B cell (primary cell): Measurements from ENCODE around the gene PLAC9. TPM values are rescaled to one million over a fixed set of nuclear protein-coding genes. Genes with fewer than 3 reads are reported as not detected.

Source experiments
- ATAC-seq: fragments of 200-7000 bp; cut with Tn5 transposase; one replicate; pipeline ENCODE4 v1.10.0; 2021; ENCODE audit warnings: low read depth, mild to moderate bottlenecking, moderate number of reproducible peaks, moderate library complexity
- CTCF ChIA-PET: fragments of 350-600 bp; sonication (Branson Sonifier 250); formaldehyde crosslinking; loops from one replicate; lab custom pipeline; 2021; ENCODE audit warnings: antibody characterized with exemption, inconsistent platforms; lab: Charles Lee
- POLR2A ChIA-PET: fragments of 350-600 bp; sonication (Branson Sonifier 250); formaldehyde crosslinking; loops from one replicate; lab custom pipeline; 2021; ENCODE audit warnings: antibody characterized with exemption; lab: Charles Lee
- DNase-seq: peaks from one replicate; pipeline ENCODE4 v3.0.0; 2013
- H2AFZ ChIP-seq: 2 replicates; pipeline ENCODE4 v1.6.1; 2012; ENCODE audit warnings: mild to moderate bottlenecking, low read depth, low read length; ENCODE audit not compliant: insufficient read depth, poor library complexity, severe bottlenecking
- H3K27ac ChIP-seq, 2 donors: 1 replicate in 1 of 2; 2 replicates in 1 of 2; pipeline ENCODE4 v1.5.1; 2012 to 2013; ENCODE audit warnings: low read length in 2 of 2, mild to moderate bottlenecking in 2 of 2, moderate library complexity in 1 of 2
- H3K27me3 ChIP-seq, 4 experiments: fragments of 200-600 bp in 1 of 4; sonication (generic) in 1 of 4; replicated peaks in 1 of 4; 1 replicate in 2 of 4; 2 replicates in 2 of 4; pipeline versions ENCODE4 v1.6.1 to v1.7.0; 2013 to 2016; ENCODE audit warnings: low read length in 3 of 4, mild to moderate bottlenecking in 2 of 4, mixed read lengths in 1 of 4, moderate library complexity in 1 of 4; ENCODE audit not compliant: insufficient read depth in 4 of 4, control insufficient read depth in 3 of 4; ENCODE audit errors: control extremely low read depth in 1 of 4
- H3K36me3 ChIP-seq, 2 experiments: replicated peaks in 1 of 2; 1 replicate in 1 of 2; 2 replicates in 1 of 2; pipeline versions ENCODE4 v1.6.1 to v1.7.1; 2013; ENCODE audit warnings: low read length in 1 of 2; ENCODE audit not compliant: insufficient read depth in 2 of 2, control insufficient read depth in 1 of 2; ENCODE audit errors: control extremely low read depth in 1 of 2, extremely low read depth in 1 of 2
- H3K4me1 ChIP-seq, 2 donors: fragments of 200-600 bp in 1 of 2; sonication (generic) in 1 of 2; 1 replicate in 1 of 2; 2 replicates in 1 of 2; pipeline versions ENCODE4 v1.5.1 to v1.6.1; 2013 to 2017; ENCODE audit warnings: low read length in 2 of 2; ENCODE audit not compliant: control insufficient read depth in 2 of 2, insufficient read depth in 2 of 2
- H3K4me2 ChIP-seq: replicated peaks from 2 replicates; pipeline ENCODE3; 2012; ENCODE audit warnings: mild to moderate bottlenecking, low read depth, low read length; ENCODE audit not compliant: poor library complexity, severe bottlenecking
- H3K4me3 ChIP-seq, 5 experiments: fragments of 200-600 bp in 1 of 5; sonication (generic) in 1 of 5; 1 replicate in 3 of 5; 2 replicates in 2 of 5; pipeline versions ENCODE4 v1.5.1 to v1.7.0; 2011 to 2016; ENCODE audit warnings: low read length in 4 of 5, mild to moderate bottlenecking in 4 of 5, low read depth in 2 of 5, control low read depth in 1 of 5, moderate library complexity in 1 of 5; ENCODE audit not compliant: insufficient read depth in 1 of 5; ENCODE audit errors: control extremely low read depth in 1 of 5, extremely low read depth in 1 of 5
- H3K79me2 ChIP-seq: fragments of 200-600 bp; sonication (generic); one replicate; pipeline ENCODE4 v1.6.0; 2016; ENCODE audit warnings: low read length; ENCODE audit not compliant: control insufficient read depth, insufficient read depth
- H3K9ac ChIP-seq: fragments of 200-600 bp; sonication (generic); 2 replicates; pipeline ENCODE4 v1.6.1; 2017; ENCODE audit warnings: mild to moderate bottlenecking, low read length, moderate library complexity
- H3K9me3 ChIP-seq, 3 donors: one replicate each; pipeline versions ENCODE4 v1.6.1 to v1.7.1; 2013; ENCODE audit warnings: low read length in 2 of 3; ENCODE audit not compliant: control insufficient read depth in 2 of 3, insufficient read depth in 1 of 3; ENCODE audit errors: control extremely low read depth in 1 of 3
- H4K20me1 ChIP-seq: 2 replicates; pipeline ENCODE4 v1.6.0; 2012; ENCODE audit warnings: mild to moderate bottlenecking, low read length; ENCODE audit not compliant: insufficient read depth, control insufficient read depth, poor library complexity, severe bottlenecking
- H3K27ac Mint-ChIP-seq: one replicate; pipeline ENCODE4 v1.8.0; 2021; ENCODE audit warnings: mixed read lengths
- H3K27me3 Mint-ChIP-seq: one replicate; pipeline ENCODE4 v1.8.0; 2021; ENCODE audit warnings: mixed read lengths
- H3K4me1 Mint-ChIP-seq: one replicate; pipeline ENCODE4 v1.8.0; 2021; ENCODE audit warnings: mixed read lengths
- H3K4me3 Mint-ChIP-seq: one replicate; pipeline ENCODE4 v1.8.0; 2021; ENCODE audit warnings: mixed read lengths
- H3K9me3 Mint-ChIP-seq: one replicate; pipeline ENCODE4 v1.8.0; 2022; ENCODE audit warnings: mixed read lengths; ENCODE audit not compliant: insufficient read depth
- EZH2 ChIP-seq: IDR thresholded peaks from 2 replicates; pipeline ENCODE4 v1.6.1; 2012; ENCODE audit warnings: borderline replicate concordance, low read depth, mild to moderate bottlenecking, moderate library complexity, low read length; ENCODE audit not compliant: insufficient read depth, poor library complexity, severe bottlenecking
- WGBS: methylation state at CpG from one replicate; pipeline ENCODE4 v1.1.5; 2013; ENCODE audit warnings: missing lambda C conversion rate; ENCODE audit not compliant: insufficient coverage; 5-methylcytosine and 5-hydroxymethylcytosine counted together
- intact Hi-C: fragments of 100-400 bp; cut with micrococcal nuclease; formaldehyde crosslinking; loops from one replicate; pipeline ENCODE4 v1.10.0; 2022
- polyA plus RNA-seq: library from polyadenylated mRNA; depleted of rRNA; stranded (reverse); fragments of >200 nt; gene quantifications from 2 replicates; pipeline ENCODE4 v1.2.3, GENCODE V29; 2012
- total RNA-seq, 2 donors: library from RNA; stranded (reverse); fragments of 120-200 nt in 1 of 2; gene quantifications; 1 replicate in 1 of 2; 2 replicates in 1 of 2; pipeline versions ENCODE4 v1.2.3 to v1.2.4, GENCODE V29; 2013 to 2022
- TF ChIP-seq, protein P1 (sequence below): fragments of 200-600 bp; IDR thresholded peaks from one replicate; pipeline ENCODE4 v1.8.0; 2022; ENCODE audit warnings: antibody characterized with exemption, mild to moderate bottlenecking

Gene PLAC9
- total and polyA plus RNA-seq, 2 donors (not counting 1 experiment from before 2014, with no cell fraction given), result not detected

DNA sequence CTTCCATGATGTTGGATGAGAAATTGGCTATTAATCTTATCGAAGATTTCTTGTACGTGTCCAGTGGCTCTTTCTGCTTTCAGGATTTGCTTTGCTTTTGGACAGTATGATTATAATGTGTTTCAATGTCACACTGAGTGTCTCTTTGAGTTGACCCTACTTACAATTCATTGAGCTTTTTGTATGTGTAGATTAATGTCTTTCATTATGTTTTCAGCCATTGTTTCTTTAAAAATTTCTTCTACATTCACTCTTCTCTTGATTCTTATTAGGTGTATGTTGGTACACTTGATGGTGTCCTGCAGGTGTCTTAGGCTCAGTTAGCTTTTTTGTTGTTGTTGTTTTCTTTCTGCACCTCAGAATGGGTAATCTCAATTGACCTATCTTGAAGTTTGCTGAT lies 16.6 kb downstream of the PLAC9 start:
- H3K4me3 Mint-ChIP-seq, result no peak overlapping the region
- no peak overlapping the region for H3K9ac ChIP-seq
- CTCF ChIA-PET, result interaction anchor here (1.9 to 6.4 kb wide), 2 partner anchors 73 to 91 kb away, joined by 4 to 47 read pairs; no protein-coding TSS in a partner anchor
- TF ChIP-seq, protein P1, sequence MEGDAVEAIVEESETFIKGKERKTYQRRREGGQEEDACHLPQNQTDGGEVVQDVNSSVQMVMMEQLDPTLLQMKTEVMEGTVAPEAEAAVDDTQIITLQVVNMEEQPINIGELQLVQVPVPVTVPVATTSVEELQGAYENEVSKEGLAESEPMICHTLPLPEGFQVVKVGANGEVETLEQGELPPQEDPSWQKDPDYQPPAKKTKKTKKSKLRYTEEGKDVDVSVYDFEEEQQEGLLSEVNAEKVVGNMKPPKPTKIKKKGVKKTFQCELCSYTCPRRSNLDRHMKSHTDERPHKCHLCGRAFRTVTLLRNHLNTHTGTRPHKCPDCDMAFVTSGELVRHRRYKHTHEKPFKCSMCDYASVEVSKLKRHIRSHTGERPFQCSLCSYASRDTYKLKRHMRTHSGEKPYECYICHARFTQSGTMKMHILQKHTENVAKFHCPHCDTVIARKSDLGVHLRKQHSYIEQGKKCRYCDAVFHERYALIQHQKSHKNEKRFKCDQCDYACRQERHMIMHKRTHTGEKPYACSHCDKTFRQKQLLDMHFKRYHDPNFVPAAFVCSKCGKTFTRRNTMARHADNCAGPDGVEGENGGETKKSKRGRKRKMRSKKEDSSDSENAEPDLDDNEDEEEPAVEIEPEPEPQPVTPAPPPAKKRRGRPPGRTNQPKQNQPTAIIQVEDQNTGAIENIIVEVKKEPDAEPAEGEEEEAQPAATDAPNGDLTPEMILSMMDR, result no peak
- no peak for TF ChIP-seq EZH2
- H3K4me2 ChIP-seq, result no peak overlapping the region
- WGBS, result no CpG with 5 or more reads among the region's 2 CpGs
- H3K4me1 ChIP-seq, result peaks cover 9 to 10% of the 10 kb centered on the region in 2 donors
- no peak overlapping the region for H3K27ac ChIP-seq
- no peak overlapping the region for H3K27ac Mint-ChIP-seq
- peaks cover 3 to 27% of the 10 kb centered on the region in 2 experiments for H3K36me3 ChIP-seq
- H3K4me3 ChIP-seq, result no peak overlapping the region
- DNase-seq (no peak), ATAC-seq (no peak)
- H3K4me1 Mint-ChIP-seq, result peaks cover 16% of the 10 kb centered on the region
- H2AFZ ChIP-seq, result no peak overlapping the region
- no peaks in the 10 kb centered on the region for H3K9me3 Mint-ChIP-seq
- POLR2A ChIA-PET, result no interaction called here
- H4K20me1 ChIP-seq, result no peaks in the 10 kb centered on the region
- H3K9me3 ChIP-seq, result peaks cover 0 to 4% (median 0%) of the 10 kb centered on the region in 3 donors
- no peaks in the 10 kb centered on the region for H3K27me3 ChIP-seq
- no peaks in the 10 kb centered on the region for H3K79me2 ChIP-seq
- intact Hi-C loops, result no loop called here
- no peaks in the 10 kb centered on the region for H3K27me3 Mint-ChIP-seq

DNA sequence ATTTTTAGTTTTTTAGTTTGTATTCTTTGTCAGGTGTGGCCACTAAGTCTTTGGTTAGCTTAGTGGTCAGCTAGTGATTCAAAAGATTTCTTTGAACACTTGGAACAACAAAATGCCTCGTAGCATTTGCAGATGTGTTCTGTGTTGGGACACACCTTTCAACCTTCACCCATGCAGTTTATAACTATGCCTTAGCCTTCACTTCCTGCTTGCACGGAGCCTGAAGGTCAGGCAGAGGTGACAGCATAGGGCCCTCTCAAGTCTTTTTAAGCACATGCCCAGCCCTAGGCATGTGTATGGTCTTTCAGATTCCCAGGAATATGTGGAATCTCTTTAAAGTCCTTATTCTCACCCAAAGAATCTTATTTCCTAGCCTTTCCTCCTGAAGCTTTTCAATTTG lies 17.6 kb downstream of the PLAC9 start:
- Histone ChIP-seq H3K4me2 (no peak overlapping the region), H3K9me3 (peaks cover 0 to 4% (median 0%) of the 10 kb centered on the region in 3 donors), H3K4me3 (no peak overlapping the region), H3K79me2 (no peaks in the 10 kb centered on the region), H3K9ac (no peak overlapping the region), H3K27ac (no peak overlapping the region), H3K36me3 (peaks cover 3 to 36% of the 10 kb centered on the region in 2 experiments), H3K4me1 (no peaks in the 10 kb centered on the region), H3K27me3 (no peaks in the 10 kb centered on the region), H4K20me1 (no peaks in the 10 kb centered on the region), H2AFZ (no peak overlapping the region)
- ATAC-seq (no peak), DNase-seq (no peak)
- TF ChIP-seq, protein P1, result no peak
- TF ChIP-seq EZH2, result no peak
- ChIA-PET CTCF (interaction anchor here (1.5 to 6.4 kb wide), 3 partner anchors 71 to 111 kb away, joined by 3 to 47 read pairs (median 4); no protein-coding TSS in a partner anchor), POLR2A (no interaction called here)
- no peaks in the 10 kb centered on the region for H3K9me3 Mint-ChIP-seq
- intact Hi-C loops, result no loop called here
- WGBS, result no CpG with 5 or more reads among the region's 2 CpGs
- H3K4me3 Mint-ChIP-seq, result no peak overlapping the region
- H3K27me3 Mint-ChIP-seq, result no peaks in the 10 kb centered on the region
- H3K27ac Mint-ChIP-seq, result no peak overlapping the region
- H3K4me1 Mint-ChIP-seq, result peaks cover 7% of the 10 kb centered on the region
